Measurements from ENCODE around the gene PCDHB15.
"Not testable (repeated sequence)": the region's sequence is repeated elsewhere in the genome, so short reads cannot be mapped to it uniquely, and the experiment has no call there.

GRCh38 chr5:141235922-141236321, 9.3 kb upstream of the PCDHB15 start:
- TF ChIP-seq CTCF, POLR2A, EP300 (IDR thresholded peaks at IDR 0.05): not testable (repeated sequence)
